GM13976 (cell line): ENCODE results near the gene TLN1.

Experiments
- DNase-seq: peaks from one replicate; pipeline ENCODE4 v3.0.0; 2012; ENCODE audit warnings: low spot score
- CTCF ChIP-seq: IDR thresholded peaks from 2 replicates; pipeline ENCODE4 v1.5.1; 2012; ENCODE audit warnings: borderline replicate concordance, mild to moderate bottlenecking; ENCODE audit not compliant: insufficient read depth; ENCODE audit errors: extremely low read depth, missing control alignments, control extremely low read depth
- in situ Hi-C: fragments of 300-500 bp; cut with MboI; formaldehyde crosslinking; loops from one replicate; pipeline ENCODE4 v1.12.0; 2022; ENCODE audit warnings: low sequenced_read_pairs, mixed read lengths, inconsistent platforms; ENCODE audit not compliant: unreplicated experiment

Gene TLN1

GRCh38 chr9:35732185-35732799, at the start of gene TLN1, which contains the start of gene CREB3:
TSS of gene TLN1 (minus strand) at chr9:35732195. CDS start at chr9:35725694, 6,501 bp downstream.
TSS of gene CREB3 (plus strand) at chr9:35732666. CDS start at chr9:35732773, 107 bp downstream.
- in situ Hi-C loops = no loop called here

GRCh38 chr9:35781066-35781465, 49.1 kb upstream of the TLN1 start:
- DNase-seq = no peak
- in situ Hi-C loops = no loop called here
- no peak for TF ChIP-seq CTCF

More at GRCh38 chr9:35732185-35732799, at the start of gene TLN1, which contains the start of gene CREB3:
- TF ChIP-seq CTCF = peak; percentile 32
- peak; percentile 97 for DNase-seq

GRCh38 chr9:35778496-35778895, 46.5 kb upstream of the TLN1 start:
- no peak for TF ChIP-seq CTCF
- in situ Hi-C loops = no loop called here
- DNase-seq = no peak

- in situ Hi-C loops = no loop called here
- TF ChIP-seq CTCF = no peak
- DNase-seq = no peak
These were observed 44.0 kb upstream of the TLN1 start for GRCh38 chr9:35776018-35776417.

- DNase-seq = no peak
- in situ Hi-C loops = no loop called here
- no peak for TF ChIP-seq CTCF
These were observed 43.1 kb upstream of the TLN1 start for GRCh38 chr9:35774907-35775635.

- in situ Hi-C loops = no loop called here
- DNase-seq = no peak
- no peak for TF ChIP-seq CTCF
These were observed 39.9 kb upstream of the TLN1 start for GRCh38 chr9:35771943-35772342.
